ENCODE results near the gene CD248.
A peak's percentile ranks its signal among the peaks of the same experiment; 100 is the strongest.
"Not testable (repeated sequence)": the region's sequence is repeated elsewhere in the genome, so short reads cannot be mapped to it uniquely, and the experiment has no call there.

CD248 gene

GRCh38 chr11:66328031-66328301 lies 11.1 kb upstream of the CD248 start:
- ATAC-seq = peak; percentile 10 to 38

GRCh38 chr11:66327171-66328030 lies 10.6 kb upstream of the CD248 start:
- no peak for ATAC-seq

GRCh38 chr11:66326261-66327111 lies 9.6 kb upstream of the CD248 start:
- no peak for ATAC-seq

GRCh38 chr11:66325263-66325671 lies 8.4 kb upstream of the CD248 start:
- no peak for ATAC-seq

GRCh38 chr11:66324664-66325063 lies 7.8 kb upstream of the CD248 start:
- no peak for ATAC-seq

GRCh38 chr11:66323684-66324083 lies 6.8 kb upstream of the CD248 start:
- ATAC-seq = no peak

GRCh38 chr11:66322732-66323427 lies 6.0 kb upstream of the CD248 start:
- ATAC-seq = no peak

GRCh38 chr11:66321606-66322005 lies 4.8 kb upstream of the CD248 start:
- ATAC-seq = no peak

GRCh38 chr11:66320748-66321147 lies 3.9 kb upstream of the CD248 start:
- not testable (repeated sequence) for ATAC-seq

- not testable (repeated sequence) for ATAC-seq
Observed at GRCh38 chr11:66320289-66320688, 3.4 kb upstream of the CD248 start.

GRCh38 chr11:66318600-66318970 lies 1.7 kb upstream of the CD248 start:
- ATAC-seq = no peak

GRCh38 chr11:66317723-66318599 lies 1.1 kb upstream of the CD248 start:
- ATAC-seq = peak; percentile 55 to 60

- no peak for ATAC-seq
Observed at GRCh38 chr11:66317322-66317722, 478 bp upstream of the CD248 start.

GRCh38 chr11:66315921-66316811 lies 678 bp downstream of the CD248 start:
- no peak for ATAC-seq

- ATAC-seq = no peak
Observed at GRCh38 chr11:66315498-66315885, 1.4 kb downstream of the CD248 start.

- ATAC-seq = no peak
Observed at GRCh38 chr11:66314561-66315497, 2.0 kb downstream of the CD248 start.

- ATAC-seq = no peak
Observed at GRCh38 chr11:66314186-66314501, 2.7 kb downstream of the CD248 start.

GRCh38 chr11:66313321-66314185 lies 3.3 kb downstream of the CD248 start:
- no peak for ATAC-seq

Measured in activated CD4-positive, CD25-positive, alpha-beta regulatory T cell treated with anti-CD3 and anti-CD28 coated beads, Interleukin-2, amount 50 U/mL, for 24 hours (primary cell).